T-cell (primary cell): ENCODE results near the gene LZTR1. TPM values are rescaled to one million over a fixed set of nuclear protein-coding genes. Genes with fewer than 3 reads are reported as not detected.
"Not testable (repeated sequence)": the region's sequence is repeated elsewhere in the genome, so short reads cannot be mapped to it uniquely, and the experiment has no call there.

Experiments
- ATAC-seq, 4 experiments: fragments of 200-7000 bp in 3 of 4; fragments of 150-1000 bp in 1 of 4; cut with Tn5 transposase; replicated peaks in 1 of 4; 1 replicate in 3 of 4; 2 replicates in 1 of 4; pipeline ENCODE4 v1.10.0; 2021; ENCODE audit warnings: moderate library complexity in 3 of 4, mild to moderate bottlenecking in 2 of 4, moderate number of reproducible peaks in 1 of 4
- CTCF ChIA-PET, 2 donors: fragments of 300-600 bp; sonication (Branson Sonifier 250); formaldehyde crosslinking; loops; one replicate each; lab custom pipeline; 2022; ENCODE audit warnings: antibody characterized with exemption in 2 of 2; lab: Charles Lee
- POLR2A ChIA-PET, 2 donors: fragments of 300-600 bp; sonication (Branson Sonifier 250); formaldehyde crosslinking; loops; one replicate each; lab custom pipeline; 2022; ENCODE audit warnings: antibody characterized with exemption in 2 of 2; lab: Charles Lee
- DNase-seq, 35 experiments: peaks; one replicate each; pipeline versions ENCODE4 v3.0.0 to v3.0.0-alpha.2; 2013 to 2023
- H3K27ac ChIP-seq: one replicate; pipeline ENCODE4 v1.5.1; 2013; ENCODE audit warnings: low read length
- H3K27me3 ChIP-seq, 2 experiments: replicated peaks in 1 of 2; 1 replicate in 1 of 2; 2 replicates in 1 of 2; pipeline versions ENCODE4 v1.6.1 to v1.7.0; 2013; ENCODE audit warnings: low read length in 1 of 2, mixed read lengths in 1 of 2; ENCODE audit not compliant: control insufficient read depth in 2 of 2, insufficient read depth in 2 of 2; ENCODE audit errors: extremely low read depth in 1 of 2
- H3K36me3 ChIP-seq, 2 donors: 1 replicate in 1 of 2; 2 replicates in 1 of 2; pipeline versions ENCODE4 v1.6.1 to v1.7.0; 2013; ENCODE audit warnings: low read length in 1 of 2; ENCODE audit not compliant: control insufficient read depth in 2 of 2, insufficient read depth in 1 of 2; ENCODE audit errors: extremely low read depth in 1 of 2
- H3K4me1 ChIP-seq, 2 experiments: 1 replicate in 1 of 2; 2 replicates in 1 of 2; pipeline versions ENCODE4 v1.6.1 to v1.7.0; 2013; ENCODE audit warnings: low read length in 2 of 2, mixed read lengths in 1 of 2; ENCODE audit not compliant: insufficient read depth in 2 of 2, control insufficient read depth in 1 of 2; ENCODE audit errors: extremely low read depth in 1 of 2
- H3K4me3 ChIP-seq, 2 donors: 1 replicate in 1 of 2; 2 replicates in 1 of 2; pipeline versions ENCODE4 v1.5.1 to v1.7.0; 2013; ENCODE audit warnings: mild to moderate bottlenecking in 2 of 2, low read length in 1 of 2, moderate library complexity in 1 of 2; ENCODE audit not compliant: control insufficient read depth in 1 of 2; ENCODE audit errors: extremely low read depth in 1 of 2
- H3K9me3 ChIP-seq: 2 replicates; pipeline ENCODE4 v1.7.0; 2013
- H3K27ac Mint-ChIP-seq, 2 donors: one replicate each; pipeline ENCODE4 v1.8.0; 2020 to 2021; ENCODE audit warnings: mild to moderate bottlenecking in 2 of 2, mixed read lengths in 2 of 2
- H3K27me3 Mint-ChIP-seq, 2 donors: one replicate each; pipeline ENCODE4 v1.8.0; 2021 to 2022; ENCODE audit warnings: mixed read lengths in 2 of 2
- H3K36me3 Mint-ChIP-seq: one replicate; pipeline ENCODE4 v1.8.0; 2021; ENCODE audit warnings: mixed read lengths
- H3K4me1 Mint-ChIP-seq, 3 donors: one replicate each; pipeline ENCODE4 v1.8.0; 2020 to 2022; ENCODE audit warnings: mixed read lengths in 3 of 3, mild to moderate bottlenecking in 1 of 3
- H3K4me3 Mint-ChIP-seq, 3 donors: one replicate each; pipeline ENCODE4 v1.8.0; 2020 to 2022; ENCODE audit warnings: mild to moderate bottlenecking in 3 of 3, mixed read lengths in 3 of 3, moderate library complexity in 3 of 3
- H3K9me3 Mint-ChIP-seq, 3 donors: one replicate each; pipeline ENCODE4 v1.8.0; 2020 to 2022; ENCODE audit warnings: mixed read lengths in 3 of 3
- WGBS: methylation state at CpG from one replicate; pipeline ENCODE4 v1.1.5; 2013; ENCODE audit warnings: missing lambda C conversion rate; ENCODE audit not compliant: insufficient coverage; 5-methylcytosine and 5-hydroxymethylcytosine counted together
- total RNA-seq, 35 experiments: library from RNA in 6 of 35; stranded (reverse) in 6 of 35; fragments of 120-200 nt in 1 of 35; gene quantifications; one replicate each; pipeline versions ENCODE4 v1.2.1 to v1.2.4 and lab custom pipeline; 2013 to 2026

The LZTR1 gene
- total RNA-seq, 5 donors from 2014 or later (not counting 1 experiment from before 2014, with no cell fraction given) = 57.1 to 118 (median 105) TPM

GRCh38 chr22:21047035-21047661, 65.1 kb downstream of the LZTR1 start:
- Histone ChIP-seq H3K4me1 (peaks cover 0 to 27% of the 10 kb centered on the region in 2 experiments), H3K4me3 (no peak overlapping the region), H3K9me3 (no peaks in the 10 kb centered on the region), H3K27ac (no peak overlapping the region), H3K27me3 (peaks cover 0 to 41% of the 10 kb centered on the region in 2 experiments), H3K36me3 (no peaks in the 10 kb centered on the region)
- H3K9me3 Mint-ChIP-seq = no peaks in the 10 kb centered on the region
- ChIA-PET POLR2A (interaction anchor here in 1 of 2 donors (0.6 kb wide), 1 partner anchor 974 kb away, joined by 3 read pairs; no protein-coding TSS in a partner anchor), CTCF (no interaction called here)
- ATAC-seq (no peak), DNase-seq (no peak)
- peaks cover 20 to 30% (median 29%) of the 10 kb centered on the region in 3 donors for H3K4me1 Mint-ChIP-seq
- H3K27ac Mint-ChIP-seq = no peak overlapping the region
- WGBS = 93% methylated on average over 12 of the region's 14 CpGs
- no peaks in the 10 kb centered on the region for H3K36me3 Mint-ChIP-seq
- no peak overlapping the region for H3K4me3 Mint-ChIP-seq
- peaks cover 18 to 33% of the 10 kb centered on the region in 2 donors for H3K27me3 Mint-ChIP-seq

DNA sequence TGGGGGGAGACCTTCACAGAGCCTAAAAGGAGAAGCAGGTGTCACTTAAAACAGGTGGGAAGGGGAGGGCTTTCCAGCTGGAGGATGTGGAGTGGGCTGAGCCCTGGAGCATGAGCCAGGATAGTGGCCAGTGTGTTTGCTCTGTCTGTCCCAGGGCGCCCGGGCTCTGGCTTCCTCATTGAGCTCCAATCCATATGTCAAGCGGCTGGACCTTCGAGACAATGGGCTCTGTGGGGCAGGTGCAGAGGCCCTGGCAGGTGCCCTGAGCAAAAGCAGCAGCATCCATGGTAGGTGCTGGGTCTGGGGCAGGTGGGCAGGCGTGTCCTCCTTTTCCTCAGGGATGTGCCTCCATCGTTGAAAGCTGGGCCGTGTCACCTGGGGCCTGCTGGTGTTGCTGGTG, 65.6 kb downstream of the LZTR1 start:
- ChIA-PET CTCF (interaction anchor here (0.6 kb wide), 2 partner anchors 27 to 45 kb away, joined by 3 to 4 read pairs; no protein-coding TSS in a partner anchor), POLR2A (interaction anchor here in 1 of 2 donors (0.5 kb wide), 1 partner anchor 284 kb away, joined by 3 read pairs; no protein-coding TSS in a partner anchor)
- no peaks in the 10 kb centered on the region for H3K36me3 Mint-ChIP-seq
- no peak overlapping the region for H3K27ac Mint-ChIP-seq
- H3K9me3 Mint-ChIP-seq = no peaks in the 10 kb centered on the region
- no peak for DNase-seq
- Histone ChIP-seq H3K9me3 (no peaks in the 10 kb centered on the region), H3K4me1 (peaks cover 0 to 27% of the 10 kb centered on the region in 2 experiments), H3K27ac (no peak overlapping the region), H3K4me3 (no peak overlapping the region), H3K27me3 (peaks cover 0 to 36% of the 10 kb centered on the region in 2 experiments), H3K36me3 (no peaks in the 10 kb centered on the region)
- peaks cover 15 to 28% of the 10 kb centered on the region in 2 donors for H3K27me3 Mint-ChIP-seq
- ATAC-seq = no peak
- no peak overlapping the region for H3K4me3 Mint-ChIP-seq
- 53% methylated on average over 3 of the region's 7 CpGs for WGBS
- H3K4me1 Mint-ChIP-seq = peaks cover 20 to 29% (median 29%) of the 10 kb centered on the region in 3 donors

GRCh38 chr22:21048448-21048847, 66.4 kb downstream of the LZTR1 start:
- H3K9me3 ChIP-seq, H3K27ac ChIP-seq, H3K4me3 ChIP-seq, DNase-seq, H3K36me3 ChIP-seq, H3K4me3 Mint-ChIP-seq, ATAC-seq, POLR2A ChIA-PET, H3K9me3 Mint-ChIP-seq, H3K36me3 Mint-ChIP-seq, H3K27ac Mint-ChIP-seq: not testable (repeated sequence)
- Mint-ChIP-seq H3K27me3 (peaks cover 8 to 21% of the 10 kb centered on the region in 2 donors), H3K4me1 (peaks cover 16 to 22% (median 22%) of the 10 kb centered on the region in 3 donors)
- CTCF ChIA-PET = interaction anchor here in 1 of 2 donors (0.6 kb wide), 1 partner anchor 27 kb away, joined by 3 read pairs; no protein-coding TSS in a partner anchor
- peaks cover 0 to 26% of the 10 kb centered on the region in 2 experiments for H3K4me1 ChIP-seq
- peaks cover 0 to 36% of the 10 kb centered on the region in 2 experiments for H3K27me3 ChIP-seq
- WGBS = no CpG with 5 or more reads among the region's 5 CpGs

Other genes starting within 250 kb of the LZTR1 start
- under 1 TPM in 3 of 5 donors, not detected in 2; 0.16 to 0.30 (median 0.26) TPM for gene SERPIND1, start 208.2 kb upstream of the LZTR1 start, total RNA-seq
- 100 to 1,000 TPM; 135 to 187 (median 143) TPM for gene PI4KA, start 123.5 kb upstream of the LZTR1 start, total RNA-seq
- 10 to 100 TPM; 15.8 to 26.2 (median 23.3) TPM for gene SNAP29, start 123.3 kb upstream of the LZTR1 start, total RNA-seq
- 10 to 100 TPM; 41.7 to 87.7 (median 85.4) TPM for gene CRKL, start 64.9 kb upstream of the LZTR1 start, total RNA-seq
- gene AIFM3, start 15.0 kb upstream of the LZTR1 start, total RNA-seq = 1 to 10 TPM in 2 of 5 donors, under 1 TPM in 3; 0.33 to 1.7 (median 0.66) TPM
- gene THAP7, start 19.8 kb downstream of the LZTR1 start, total RNA-seq = 10 to 100 TPM; 46.4 to 61.1 (median 56.8) TPM
- 1 to 10 TPM in 3 of 5 donors, under 1 TPM in 2; 0.29 to 1.6 (median 1.0) TPM for gene P2RX6, start 32.9 kb downstream of the LZTR1 start, total RNA-seq
- gene SLC7A4, start 50.3 kb downstream of the LZTR1 start, total RNA-seq = under 1 TPM in 3 of 5 donors, not detected in 2; 0.14 to 0.76 (median 0.41) TPM
- gene LRRC74B, start 63.6 kb downstream of the LZTR1 start, total RNA-seq = under 1 TPM in 2 of 5 donors, not detected in 3; 0.16 to 0.25 TPM